ENCODE data around the gene SRGAP1. TPM values are rescaled to one million over a fixed set of nuclear protein-coding genes. Genes with fewer than 3 reads are reported as not detected.

SRGAP1 gene
- total and polyA plus RNA-seq, 2 experiments from 2014 or later: 13.0 to 29.4 TPM

DNA sequence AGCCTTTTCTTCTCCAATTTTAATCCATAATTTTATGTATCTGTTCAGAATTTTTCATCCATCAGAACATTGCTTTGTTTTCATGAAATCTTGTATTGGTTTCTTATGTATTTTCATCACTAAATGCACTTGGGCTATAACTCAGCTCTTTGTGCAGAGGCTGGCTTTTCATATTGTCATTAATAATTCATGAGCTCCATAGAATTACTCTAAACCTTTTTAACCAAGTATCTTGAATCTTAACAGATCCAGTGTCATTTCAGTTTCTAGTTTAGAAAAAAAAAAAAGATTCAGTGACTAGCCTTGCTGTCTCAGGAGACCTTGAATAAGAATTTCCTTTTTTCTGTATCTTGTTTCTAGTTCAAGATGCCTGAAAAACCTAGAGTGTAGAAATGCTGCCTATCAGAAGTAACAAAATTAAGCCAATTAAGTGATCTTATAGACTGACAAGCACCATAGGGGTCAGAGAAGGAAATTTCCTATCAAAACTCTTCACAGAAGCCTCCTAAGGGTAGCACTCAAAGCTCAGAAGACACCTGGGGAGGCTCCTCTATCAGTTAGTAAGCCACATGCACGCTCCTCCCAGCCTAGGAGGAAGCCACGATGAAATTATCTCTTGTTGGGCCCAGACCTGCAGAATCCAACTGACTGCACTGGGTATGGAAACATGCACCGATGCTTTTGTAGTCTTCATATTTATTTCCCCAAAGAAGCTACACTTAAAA is 214.2 kb downstream of the SRGAP1 start:
- Histone ChIP-seq H3K9me2 (ENCODE audit: insufficient read depth) (no peaks in the 10 kb centered on the region), H3K27ac (no peak overlapping the region), H2AFZ (no peak overlapping the region), H3K36me3 (ENCODE audit: low read depth) (peaks cover 9% of the 10 kb centered on the region), H3K9me3 (ENCODE audit: low read depth) (no peaks in the 10 kb centered on the region), H3K27me3 (replicated peaks; ENCODE audit: insufficient read depth) (no peaks in the 10 kb centered on the region), H4K20me1 (ENCODE audit: insufficient read depth) (no peaks in the 10 kb centered on the region), H3K9ac (no peak overlapping the region), H3F3A (ENCODE audit: insufficient read depth) (peaks cover 50% of the 10 kb centered on the region), H3K4me1 (ENCODE audit: insufficient read depth) (peaks cover 10% of the 10 kb centered on the region), H3K4me2 (ENCODE audit: unreplicated experiment) (no peak overlapping the region), H3K79me2 (ENCODE audit: insufficient read depth) (peaks cover 51% of the 10 kb centered on the region), H3K4me3 (no peak overlapping the region)
- DNase-seq: no peak
- WGBS, 2 experiments (ENCODE audit: low coverage in 1 of 2, low lambda C conversion rate in 2 of 2, missing lambda C conversion rate in 2 of 2): 96 to 97% methylated on average over 3 of the region's 3 CpGs
- TF ChIP-seq EZH2phosphoT487 (IDR thresholded peaks at IDR 0.05; ENCODE audit: insufficient read depth, low read depth) (no peak), EZH2 (IDR thresholded peaks at IDR 0.05; ENCODE audit: insufficient read depth, poor library complexity, severe bottlenecking) (no peak)
- in situ Hi-C loops (cut with MboI): no loop called here

DNA sequence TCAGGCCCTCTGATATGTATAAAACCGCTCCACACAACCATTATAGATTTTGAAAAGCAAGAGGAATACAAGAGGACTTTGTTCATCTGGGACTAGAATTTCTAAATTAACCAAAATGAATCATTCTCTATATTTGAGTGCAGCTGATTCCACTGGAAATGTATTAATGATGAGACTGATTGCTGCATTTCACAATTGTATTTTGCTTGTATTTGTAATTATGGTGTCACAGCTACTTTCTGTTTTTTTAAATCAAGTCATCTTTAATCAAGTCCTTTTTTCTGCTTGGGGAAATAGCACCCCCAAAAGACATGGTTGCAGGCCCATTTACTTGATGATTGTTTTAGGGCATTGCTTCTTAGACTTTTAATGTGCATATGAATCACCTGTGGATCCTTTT is 215.2 kb downstream of the SRGAP1 start:
- TF ChIP-seq EZH2 (IDR thresholded peaks at IDR 0.05; ENCODE audit: insufficient read depth, poor library complexity, severe bottlenecking): no peak
- TF ChIP-seq EZH2phosphoT487 (IDR thresholded peaks at IDR 0.05; ENCODE audit: insufficient read depth, low read depth): no peak
- DNase-seq: peak; percentile 58
- Histone ChIP-seq H3K27ac (peak overlapping the region; percentile 10), H3K9ac (0 out of 2 replicates have a peak overlapping the region, but pooled peaks have one; percentile 1), H3F3A (ENCODE audit: insufficient read depth) (peaks cover 55% of the 10 kb centered on the region), H3K27me3 (replicated peaks; ENCODE audit: insufficient read depth) (no peaks in the 10 kb centered on the region), H3K36me3 (ENCODE audit: low read depth) (peaks cover 5% of the 10 kb centered on the region), H3K4me3 (no peak overlapping the region), H2AFZ (no peak overlapping the region), H3K4me1 (ENCODE audit: insufficient read depth) (peaks cover 10% of the 10 kb centered on the region), H4K20me1 (ENCODE audit: insufficient read depth) (no peaks in the 10 kb centered on the region), H3K4me2 (ENCODE audit: unreplicated experiment) (peak overlapping the region; percentile 2), H3K9me2 (ENCODE audit: insufficient read depth) (no peaks in the 10 kb centered on the region), H3K9me3 (ENCODE audit: low read depth) (no peaks in the 10 kb centered on the region), H3K79me2 (ENCODE audit: insufficient read depth) (peaks cover 50% of the 10 kb centered on the region)
- WGBS, 2 experiments (ENCODE audit: low coverage in 1 of 2, low lambda C conversion rate in 2 of 2, missing lambda C conversion rate in 2 of 2): 52 to 55% methylated on average over 1 of the region's 1 CpG
- in situ Hi-C loops (cut with MboI): no loop called here

DNA sequence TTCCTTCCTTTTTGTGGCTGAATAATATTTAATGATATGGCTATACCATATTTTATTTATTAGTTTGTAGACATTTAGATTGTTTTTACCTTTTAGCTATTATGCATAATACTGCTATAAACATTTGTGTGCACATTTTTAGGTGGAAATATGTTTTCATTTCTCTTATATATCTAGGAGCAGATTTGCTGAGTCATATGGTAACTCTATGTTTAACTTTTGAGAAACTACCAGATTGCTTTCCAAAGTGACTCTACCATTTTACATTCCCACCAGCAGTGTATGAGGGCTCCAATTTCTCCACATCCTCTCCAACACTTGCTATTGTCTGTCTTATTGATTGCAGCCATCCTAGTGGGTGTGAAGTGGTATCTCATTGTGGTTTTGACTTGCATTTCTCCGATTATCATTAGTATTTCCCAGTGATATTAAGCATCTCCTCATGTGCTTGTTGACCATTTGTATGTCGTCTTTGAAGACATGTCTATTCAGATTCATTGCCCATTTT is 217.4 kb downstream of the SRGAP1 start:
- H3K4me2 ChIP-seq (ENCODE audit: unreplicated experiment): no peak overlapping the region
- 96 to 98% methylated on average over 2 of the region's 2 CpGs for WGBS, 2 experiments (ENCODE audit: low coverage in 1 of 2, low lambda C conversion rate in 2 of 2, missing lambda C conversion rate in 2 of 2)
- H3F3A ChIP-seq (ENCODE audit: insufficient read depth): peaks cover 76% of the 10 kb centered on the region
- H3K4me3 ChIP-seq: no peak overlapping the region
- no peaks in the 10 kb centered on the region for H3K9me3 ChIP-seq (ENCODE audit: low read depth)
- H3K9ac ChIP-seq: no peak overlapping the region
- H2AFZ ChIP-seq: no peak overlapping the region
- H3K27me3 ChIP-seq (replicated peaks; ENCODE audit: insufficient read depth): no peaks in the 10 kb centered on the region
- no peaks in the 10 kb centered on the region for H4K20me1 ChIP-seq (ENCODE audit: insufficient read depth)
- H3K9me2 ChIP-seq (ENCODE audit: insufficient read depth): no peaks in the 10 kb centered on the region
- no peak overlapping the region for H3K27ac ChIP-seq
- peaks cover 24% of the 10 kb centered on the region for H3K36me3 ChIP-seq (ENCODE audit: low read depth)
- in situ Hi-C loops (cut with MboI): no loop called here
- peak; percentile 14 for DNase-seq
- TF ChIP-seq EZH2 (IDR thresholded peaks at IDR 0.05; ENCODE audit: insufficient read depth, poor library complexity, severe bottlenecking) (no peak), EZH2phosphoT487 (IDR thresholded peaks at IDR 0.05; ENCODE audit: insufficient read depth, low read depth) (no peak)
- peaks cover 45% of the 10 kb centered on the region for H3K79me2 ChIP-seq (ENCODE audit: insufficient read depth)
- H3K4me1 ChIP-seq (ENCODE audit: insufficient read depth): peaks cover 26% of the 10 kb centered on the region

DNA sequence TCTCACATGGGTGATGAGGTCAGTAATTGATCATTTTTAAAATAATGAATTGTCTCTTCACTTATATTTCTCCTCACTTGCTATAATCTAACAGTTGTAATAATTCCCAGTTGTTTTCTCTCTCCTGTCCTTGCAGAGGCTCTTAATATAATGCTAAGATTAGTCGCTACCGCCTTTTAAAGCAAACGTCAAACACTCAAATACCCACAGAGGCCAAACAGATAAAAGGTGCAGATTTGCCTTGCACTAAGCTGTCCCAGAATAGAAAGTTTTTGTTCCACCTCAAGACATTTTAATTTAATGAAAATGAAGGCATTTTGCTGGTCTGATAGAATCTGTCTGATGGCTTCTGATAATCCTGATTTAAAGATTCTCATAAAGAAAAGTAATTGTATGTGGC is 218.6 kb downstream of the SRGAP1 start:
- 95 to 96% methylated on average over 3 of the region's 3 CpGs for WGBS, 2 experiments (ENCODE audit: low coverage in 1 of 2, low lambda C conversion rate in 2 of 2, missing lambda C conversion rate in 2 of 2)
- in situ Hi-C loops (cut with MboI): no loop called here

More for the DNA sequence above, 218.6 kb downstream of the SRGAP1 start:
- peaks cover 41% of the 10 kb centered on the region for H3K79me2 ChIP-seq (ENCODE audit: insufficient read depth)
- DNase-seq: no peak
- no peak overlapping the region for H3K4me3 ChIP-seq
- no peaks in the 10 kb centered on the region for H3K9me3 ChIP-seq (ENCODE audit: low read depth)
- H3F3A ChIP-seq (ENCODE audit: insufficient read depth): peaks cover 74% of the 10 kb centered on the region
- peaks cover 27% of the 10 kb centered on the region for H3K4me1 ChIP-seq (ENCODE audit: insufficient read depth)
- no peaks in the 10 kb centered on the region for H3K27me3 ChIP-seq (replicated peaks; ENCODE audit: insufficient read depth)
- H3K9ac ChIP-seq: no peak overlapping the region
- H3K9me2 ChIP-seq (ENCODE audit: insufficient read depth): no peaks in the 10 kb centered on the region
- TF ChIP-seq EZH2phosphoT487 (IDR thresholded peaks at IDR 0.05; ENCODE audit: insufficient read depth, low read depth): no peak
- no peak for TF ChIP-seq EZH2 (IDR thresholded peaks at IDR 0.05; ENCODE audit: insufficient read depth, poor library complexity, severe bottlenecking)
- no peak overlapping the region for H3K4me2 ChIP-seq (ENCODE audit: unreplicated experiment)
- no peaks in the 10 kb centered on the region for H4K20me1 ChIP-seq (ENCODE audit: insufficient read depth)
- no peak overlapping the region for H3K27ac ChIP-seq
- no peak overlapping the region for H2AFZ ChIP-seq
- peaks cover 26% of the 10 kb centered on the region for H3K36me3 ChIP-seq (ENCODE audit: low read depth)
